Endodermal cell (in vitro differentiated cells): ENCODE measurements around the gene SHE. TPM values are rescaled to one million over a fixed set of nuclear protein-coding genes. Genes with fewer than 3 reads are reported as not detected.

ENCODE experiments used
- DNase-seq: peaks from one replicate; pipeline ENCODE4 v3.0.0-alpha.2; 2017
- H3K27ac ChIP-seq: 2 replicates; pipeline ENCODE4 v1.5.1; 2013; ENCODE audit warnings: mild to moderate bottlenecking, low read depth, low read length, moderate library complexity
- H3K27me3 ChIP-seq: 2 replicates; pipeline ENCODE4 v1.6.1; 2013; ENCODE audit warnings: mild to moderate bottlenecking, low read length, moderate library complexity; ENCODE audit not compliant: insufficient read depth, control insufficient read depth, poor library complexity, severe bottlenecking
- H3K36me3 ChIP-seq: 2 replicates; pipeline ENCODE4 v1.7.0; 2013; ENCODE audit warnings: mild to moderate bottlenecking, low read length, moderate library complexity; ENCODE audit not compliant: control insufficient read depth, insufficient read depth
- H3K4me1 ChIP-seq: one replicate; pipeline ENCODE4 v1.7.0; 2013; ENCODE audit warnings: low read length; ENCODE audit not compliant: control insufficient read depth, insufficient read depth
- H3K4me3 ChIP-seq: 2 replicates; pipeline ENCODE4 v1.5.1; 2013; ENCODE audit warnings: mild to moderate bottlenecking, low read length, moderate library complexity
- H3K9ac ChIP-seq: 2 replicates; pipeline ENCODE4 v1.6.1; 2013; ENCODE audit warnings: mild to moderate bottlenecking, low read length, moderate library complexity; ENCODE audit not compliant: poor library complexity, severe bottlenecking; ENCODE audit errors: extremely low read depth
- H3K9me3 ChIP-seq: 2 replicates; pipeline ENCODE4 v1.6.1; 2013; ENCODE audit warnings: mild to moderate bottlenecking, low read length, moderate library complexity; ENCODE audit not compliant: control insufficient read depth
- H3K27ac Mint-ChIP-seq: 2 replicates; pipeline ENCODE4 v1.8.0; 2020; ENCODE audit warnings: mixed read lengths
- H3K27me3 Mint-ChIP-seq: 2 replicates; pipeline ENCODE4 v1.8.0; 2021; ENCODE audit warnings: mild to moderate bottlenecking, mixed read lengths; ENCODE audit not compliant: insufficient read depth
- H3K36me3 Mint-ChIP-seq: 2 replicates; pipeline ENCODE4 v1.8.0; 2020; ENCODE audit warnings: low read depth, mixed read lengths
- H3K4me1 Mint-ChIP-seq: 2 replicates; pipeline ENCODE4 v1.8.0; 2020; ENCODE audit warnings: mixed read lengths
- H3K4me3 Mint-ChIP-seq: 2 replicates; pipeline ENCODE4 v1.8.0; 2020; ENCODE audit warnings: mild to moderate bottlenecking, moderate library complexity, mixed read lengths
- H3K9me3 Mint-ChIP-seq: 2 replicates; pipeline ENCODE4 v1.8.0; 2020; ENCODE audit warnings: mild to moderate bottlenecking, mixed read lengths
- CTCF ChIP-seq: fragments of 200-600 bp; sonication (generic); conservative IDR thresholded peaks from 2 replicates; pipeline ENCODE4 v1.5.0; 2021; ENCODE audit warnings: antibody characterized with exemption, mild to moderate bottlenecking
- WGBS, 2 experiments: methylation state at CpG; one replicate each; pipeline versions ENCODE4 v1.1.5 to v1.1.7; 2013; ENCODE audit warnings: missing lambda C conversion rate in 2 of 2, mixed read lengths in 1 of 2; ENCODE audit not compliant: insufficient coverage in 1 of 2, insufficient read length in 1 of 2; 5-methylcytosine and 5-hydroxymethylcytosine counted together
- total RNA-seq, 2 donors: library from RNA; stranded (reverse); fragmentation: NEBNext Ultra II Directional in 1 of 2; extraction: Animal tissue kit (Norgen Biotek cat#: 25700) in 1 of 2; gene quantifications; 2 replicates in 1 of 2; 3 replicates in 1 of 2; pipeline ENCODE4 v1.2.1, GENCODE V29; 2021

Gene SHE
- total RNA-seq, 2 donors from 2014 or later = 0.24 to 0.35 TPM

GRCh38 chr1:154441241-154441888, 60.8 kb downstream of the SHE start:
- Mint-ChIP-seq H3K4me3 (no peak overlapping the region), H3K36me3 (no peaks in the 10 kb centered on the region), H3K27me3 (peaks cover 67% of the 10 kb centered on the region), H3K9me3 (no peaks in the 10 kb centered on the region), H3K4me1 (peaks cover 5% of the 10 kb centered on the region), H3K27ac (no peak overlapping the region)
- H3K9ac ChIP-seq = no peak overlapping the region
- DNase-seq = no peak
- H3K27ac ChIP-seq = no peak overlapping the region
- no peaks in the 10 kb centered on the region for H3K36me3 ChIP-seq
- WGBS, 2 experiments = 90 to 95% methylated on average over 6 to 8 of the region's 8 CpGs
- H3K4me1 ChIP-seq = no peaks in the 10 kb centered on the region
- no peaks in the 10 kb centered on the region for H3K9me3 ChIP-seq
- no peak for TF ChIP-seq CTCF
- H3K27me3 ChIP-seq = peaks cover 53% of the 10 kb centered on the region
- no peak overlapping the region for H3K4me3 ChIP-seq

- Mint-ChIP-seq H3K4me1 (peaks cover 5% of the 10 kb centered on the region), H3K9me3 (no peaks in the 10 kb centered on the region), H3K36me3 (no peaks in the 10 kb centered on the region), H3K4me3 (no peak overlapping the region), H3K27me3 (peaks cover 56% of the 10 kb centered on the region), H3K27ac (no peak overlapping the region)
- Histone ChIP-seq H3K9me3 (no peaks in the 10 kb centered on the region), H3K27me3 (peaks cover 42% of the 10 kb centered on the region), H3K9ac (no peak overlapping the region), H3K27ac (no peak overlapping the region), H3K4me1 (no peaks in the 10 kb centered on the region), H3K36me3 (no peaks in the 10 kb centered on the region), H3K4me3 (no peak overlapping the region)
- DNase-seq = no peak
- no peak for TF ChIP-seq CTCF
- WGBS, 2 experiments = 85 to 88% methylated on average over 4 to 6 of the region's 6 CpGs
Measured at GRCh38 chr1:154440036-154440804, 62.0 kb downstream of the SHE start.

GRCh38 chr1:154436433-154436832, 65.8 kb downstream of the SHE start:
- 92 to 96% methylated on average over 7 to 9 of the region's 9 CpGs for WGBS, 2 experiments
- H3K4me3 Mint-ChIP-seq = no peak overlapping the region
- H3K4me1 Mint-ChIP-seq = no peaks in the 10 kb centered on the region
- no peaks in the 10 kb centered on the region for H3K36me3 ChIP-seq
- peaks cover 27% of the 10 kb centered on the region for H3K27me3 Mint-ChIP-seq
- H3K27ac Mint-ChIP-seq = no peak overlapping the region
- no peaks in the 10 kb centered on the region for H3K36me3 Mint-ChIP-seq
- H3K9me3 Mint-ChIP-seq = no peaks in the 10 kb centered on the region
- H3K4me1 ChIP-seq = no peaks in the 10 kb centered on the region
- H3K27ac ChIP-seq = no peak overlapping the region
- H3K4me3 ChIP-seq = no peak overlapping the region
- DNase-seq = peak; percentile 48
- peaks cover 9% of the 10 kb centered on the region for H3K27me3 ChIP-seq
- TF ChIP-seq CTCF = no peak
- no peaks in the 10 kb centered on the region for H3K9me3 ChIP-seq
- H3K9ac ChIP-seq = no peak overlapping the region
